Measurements from ENCODE around the gene DYNC1H1.

Gene DYNC1H1

GRCh38 chr14:102088012-102088792, 123.8 kb downstream of the DYNC1H1 start:
- peak; percentile 9 for DNase-seq (ENCODE audit: low read depth)

- no peak for DNase-seq (ENCODE audit: low read depth)
These were observed 125.4 kb downstream of the DYNC1H1 start for GRCh38 chr14:102089621-102090343.

GRCh38 chr14:102090713-102091112, 126.3 kb downstream of the DYNC1H1 start:
- DNase-seq (ENCODE audit: low read depth) = no peak

GRCh38 chr14:102092806-102093205, 128.4 kb downstream of the DYNC1H1 start:
- DNase-seq (ENCODE audit: low read depth) = no peak

GRCh38 chr14:102094101-102094500, 129.7 kb downstream of the DYNC1H1 start:
- DNase-seq (ENCODE audit: low read depth) = no peak

GRCh38 chr14:102095231-102095870, 131.0 kb downstream of the DYNC1H1 start:
- no peak for DNase-seq (ENCODE audit: low read depth)

- DNase-seq (ENCODE audit: low read depth) = no peak
These were observed 131.6 kb downstream of the DYNC1H1 start for GRCh38 chr14:102095871-102096568.

- DNase-seq (ENCODE audit: low read depth) = peak; percentile 60
These were observed 132.3 kb downstream of the DYNC1H1 start for GRCh38 chr14:102096569-102097188.

GRCh38 chr14:102097441-102098135, 133.2 kb downstream of the DYNC1H1 start:
- no peak for DNase-seq (ENCODE audit: low read depth)

GRCh38 chr14:102103062-102103695, 138.8 kb downstream of the DYNC1H1 start:
- DNase-seq (ENCODE audit: low read depth) = no peak

GRCh38 chr14:102105369-102105768, 141.0 kb downstream of the DYNC1H1 start:
- DNase-seq (ENCODE audit: low read depth) = no peak
